ENCODE results near the gene KIFC3. TPM values are rescaled to one million over a fixed set of nuclear protein-coding genes. Genes with fewer than 3 reads are reported as not detected.

Gene KIFC3
- total and polyA plus RNA-seq, 2 of the 8 experiments (the other 6 are each of a cell fraction or from before 2014, with no cell fraction given), result 2.1 to 7.1 TPM

GRCh38 chr16:57814896-57815295 is 12.6 kb upstream of the KIFC3 start:
- H2BK12ac ChIP-seq (ENCODE audit: low read depth, low read length), result no peak overlapping the region
- no peak overlapping the region for H2AK5ac ChIP-seq (ENCODE audit: low read depth, low read length)
- no peak overlapping the region for H2AFZ ChIP-seq (ENCODE audit: low read length)
- H3K23ac ChIP-seq (ENCODE audit: insufficient read length), result no peak overlapping the region
- FAIRE-seq (no peak), DNase-seq (ENCODE audit: low read depth in 1 of 2, low spot score in 2 of 2) (no peak)
- peaks cover 0 to 2% (median 0%) of the 10 kb centered on the region in 4 experiments; a peak in 3 of 7 replicates for H3K27me3 ChIP-seq (replicated peaks in 1 of 4; ENCODE audit: control insufficient read depth in 3 of 4, extremely low read depth in 1 of 4, insufficient read depth in 3 of 4, low read length in 3 of 4)
- no peaks in the 10 kb centered on the region for H3K36me3 ChIP-seq (ENCODE audit: control insufficient read depth in 2 of 4, insufficient read depth in 4 of 4, low read length in 3 of 4)
- no peaks in the 10 kb centered on the region for H3K23me2 ChIP-seq (ENCODE audit: low read depth, low read length)
- no peak for TF ChIP-seq CBX5 (IDR thresholded peaks at IDR 0.05; ENCODE audit: low read depth, low read length)
- TF ChIP-seq ATF2 (IDR thresholded peaks at IDR 0.05; ENCODE audit: low read length), result no peak
- TF ChIP-seq GTF2F1 (IDR thresholded peaks at IDR 0.05; ENCODE audit: borderline replicate concordance, low read depth, low read length), result no peak
- H3K14ac ChIP-seq (ENCODE audit: insufficient read length), result no peak overlapping the region
- no peak overlapping the region for H3K4me2 ChIP-seq (ENCODE audit: insufficient read depth in 1 of 2, low read depth in 2 of 2, low read length in 2 of 2)
- H4K91ac ChIP-seq (replicated peaks; ENCODE audit: insufficient read length, low read length), result no peak overlapping the region
- H4K5ac ChIP-seq (ENCODE audit: insufficient read length, low read depth, low read length), result no peak overlapping the region
- 95% methylated on average over 3 of the region's 3 CpGs; no CpG with 5 or more reads in 1 of the 2 experiments for WGBS, 2 experiments (ENCODE audit: extremely low coverage in 1 of 2, insufficient coverage in 1 of 2, insufficient read length in 1 of 2, insufficient replicate concordance in 2 of 2, low coverage in 1 of 2, low lambda C conversion rate in 2 of 2, missing lambda C conversion rate in 1 of 2)
- H3K9me3 ChIP-seq (ENCODE audit: insufficient read depth in 2 of 2, low read depth in 1 of 2, low read length in 1 of 2), result no peaks in the 10 kb centered on the region
- H4K20me1 ChIP-seq (replicated peaks in 1 of 2; ENCODE audit: control insufficient read depth in 1 of 2, insufficient read depth in 2 of 2, low read length in 2 of 2), result no peaks in the 10 kb centered on the region
- H3K4ac ChIP-seq (replicated peaks; ENCODE audit: insufficient read length, low read depth, low read length), result no peak overlapping the region
- H2BK120ac ChIP-seq (replicated peaks; ENCODE audit: low read depth, low read length), result no peak overlapping the region
- no peak overlapping the region; the same call in 1 of the 2 replicates for H2BK5ac ChIP-seq (ENCODE audit: low read depth, low read length)
- H3K18ac ChIP-seq (ENCODE audit: extremely low read depth, low read length), result no peak overlapping the region
- no peaks in the 10 kb centered on the region for H3K79me1 ChIP-seq (ENCODE audit: low read depth, low read length)
- no peak overlapping the region for H3K56ac ChIP-seq (replicated peaks; ENCODE audit: insufficient read length, low read depth, low read length)
- no peak overlapping the region for H3K4me3 ChIP-seq (ENCODE audit: extremely low read depth in 1 of 4, insufficient read depth in 2 of 4, low read depth in 3 of 4, low read length in 4 of 4)
- peaks cover 3 to 20% (median 11%) of the 10 kb centered on the region in 4 experiments for H3K4me1 ChIP-seq (replicated peaks in 1 of 4; ENCODE audit: control insufficient read depth in 3 of 4, insufficient read depth in 4 of 4, low read length in 3 of 4)
- H3K79me2 ChIP-seq (ENCODE audit: control insufficient read depth in 1 of 2, insufficient read depth in 2 of 2, low read length in 2 of 2), result no peaks in the 10 kb centered on the region
- no peak overlapping the region for H2BK20ac ChIP-seq (ENCODE audit: low read length)
- no peak overlapping the region for H4K8ac ChIP-seq (ENCODE audit: extremely low read depth, insufficient read depth, low read length)
- POLR2A ChIA-PET (ENCODE audit: partially characterized antibody), result interaction anchor here (1.1 to 1.2 kb wide), 2 partner anchors 15 to 23 kb away, joined by 3 read pairs; no protein-coding TSS in a partner anchor
- H2BK15ac ChIP-seq (ENCODE audit: low read length), result 0 out of 2 replicates have a peak overlapping the region, but pooled peaks have one; percentile 61
- no peak overlapping the region for H3K9ac ChIP-seq (replicated peaks in 1 of 4; ENCODE audit: extremely low read depth in 1 of 4, low read depth in 3 of 4, low read length in 3 of 4)
- CTCF ChIA-PET (ENCODE audit: partially characterized antibody), result interaction anchor here (0.8 to 2.1 kb wide), 3 partner anchors 15 to 39 kb away, joined by 3 to 6 read pairs (median 5); no protein-coding TSS in a partner anchor
- no peak overlapping the region for H3K27ac ChIP-seq (ENCODE audit: low read depth, low read length)
